Neural cell (in vitro differentiated cells): Measurements from ENCODE around the gene UBR7.

Source experiments
- CTCF ChIP-seq: fragments of 450-650 bp; IDR thresholded peaks from 2 replicates; pipeline ENCODE4 v1.5.1; 2014; ENCODE audit warnings: antibody characterized with exemption, mild to moderate bottlenecking, moderate library complexity; ENCODE audit not compliant: poor library complexity, severe bottlenecking
- EP300 ChIP-seq: fragments of 450-650 bp; conservative IDR thresholded peaks from 2 replicates; pipeline ENCODE4 v1.6.1; 2014; ENCODE audit warnings: antibody characterized with exemption, mild to moderate bottlenecking, moderate library complexity; ENCODE audit not compliant: poor library complexity, severe bottlenecking
- EZH2 ChIP-seq: fragments of 200-600, 300-800 bp; shearing (Covaris generic), sonication (generic); IDR thresholded peaks from 2 replicates; pipeline ENCODE4 v1.6.1; 2014; ENCODE audit warnings: antibody characterized with exemption, low read length, borderline replicate concordance, mild to moderate bottlenecking; ENCODE audit not compliant: insufficient read depth, poor library complexity, severe bottlenecking
- MXI1 ChIP-seq: fragments of 450-650 bp; conservative IDR thresholded peaks from 2 replicates; pipeline ENCODE4 v1.6.1; 2014; ENCODE audit warnings: antibody characterized with exemption, mild to moderate bottlenecking; ENCODE audit not compliant: poor library complexity, severe bottlenecking
- POLR2AphosphoS5 ChIP-seq: IDR thresholded peaks from 2 replicates; pipeline ENCODE4 v1.6.1; 2012
- RAD21 ChIP-seq: fragments of 450-650 bp; conservative IDR thresholded peaks from 2 replicates; pipeline ENCODE4 v1.6.1; 2014; ENCODE audit warnings: antibody characterized with exemption, mild to moderate bottlenecking, moderate library complexity
- REST ChIP-seq: IDR thresholded peaks from 2 replicates; pipeline ENCODE4 v1.6.1; 2012; ENCODE audit warnings: borderline replicate concordance
- SMC3 ChIP-seq: fragments of 450-650 bp; conservative IDR thresholded peaks from 2 replicates; pipeline ENCODE4 v1.6.1; 2014; ENCODE audit warnings: antibody characterized with exemption, mild to moderate bottlenecking, moderate library complexity; ENCODE audit not compliant: poor library complexity
- TAF1 ChIP-seq: IDR thresholded peaks from 2 replicates; pipeline ENCODE4 v1.6.1; 2012; ENCODE audit warnings: low read depth

- TF ChIP-seq CTCF: no peak
- TF ChIP-seq MXI1: no peak
- TF ChIP-seq TAF1: no peak
- no peak for TF ChIP-seq EZH2
- TF ChIP-seq POLR2AphosphoS5: no peak
- no peak for TF ChIP-seq EP300
- no peak for TF ChIP-seq REST
- no peak for TF ChIP-seq SMC3
- no peak for TF ChIP-seq RAD21
Observed at GRCh38 chr14:93175492-93175891, 31.6 kb upstream of the UBR7 start.
